Measurements from ENCODE around the gene FN3K.

- no peak for TF ChIP-seq POLR2AphosphoS5 (IDR thresholded peaks at IDR 0.05; ENCODE audit: low read depth, low read length)
- TF ChIP-seq CTCF (IDR thresholded peaks at IDR 0.05; ENCODE audit: control extremely low read depth in 1 of 3, insufficient read depth in 1 of 3, low read depth in 1 of 3, low read length in 3 of 3): no peak
- no peak for TF ChIP-seq SP1 (IDR thresholded peaks at IDR 0.05; ENCODE audit: low read depth, low read length)
- TF ChIP-seq SP4 (IDR thresholded peaks at IDR 0.05; ENCODE audit: low read length): no peak
Measured at GRCh38 chr17:82696259-82696658, 39.2 kb upstream of the FN3K start.

Measured in H1 (cell line).